SK-N-SH (cell line): Measurements from ENCODE around the gene PHF23. TPM values are rescaled to one million over a fixed set of nuclear protein-coding genes. Genes with fewer than 3 reads are reported as not detected.

Experiments used
- CTCF ChIA-PET: fragments of 300-600, 350-600 bp; formaldehyde crosslinking; extraction: SDS; loops from one replicate; lab custom pipeline; 2021; lab: Yijun Ruan, JAX
- POLR2A ChIA-PET: fragments of 350-600 bp; sonication (Branson Sonifier 250); formaldehyde crosslinking; extraction: SDS; loops from one replicate; lab custom pipeline; 2020; ENCODE audit warnings: antibody characterized with exemption, inconsistent platforms; lab: Yijun Ruan, JAX
- DNase-seq: peaks from one replicate; pipeline ENCODE4 v3.0.0; 2012
- H2AFZ ChIP-seq: fragments of 200-600 bp; sonication (generic); 2 replicates; pipeline ENCODE4 v1.8.1; 2016; ENCODE audit warnings: antibody characterized with exemption, mild to moderate bottlenecking, low read depth
- H3F3A ChIP-seq: fragments of 200-600 bp; sonication (generic); replicated peaks from 2 replicates; pipeline ENCODE3; 2016; ENCODE audit warnings: antibody characterized with exemption, mild to moderate bottlenecking; ENCODE audit not compliant: insufficient read depth
- H3K27ac ChIP-seq, 2 experiments: fragments of 200-500 bp in 1 of 2; fragments of 200-600 bp in 1 of 2; sonication (Bioruptor generic) in 1 of 2; sonication (generic), shearing (Covaris generic) in 1 of 2; 2 replicates each; pipeline versions ENCODE4 v1.5.1 to v1.6.1; 2014 to 2016; ENCODE audit warnings: low read depth in 2 of 2, inconsistent platforms in 1 of 2, low read length in 1 of 2, mild to moderate bottlenecking in 1 of 2, mixed read lengths in 1 of 2
- H3K27me3 ChIP-seq: fragments of 200-600 bp; sonication (generic), shearing (Covaris generic); 2 replicates; pipeline ENCODE4 v1.6.1; 2016; ENCODE audit warnings: mixed run types; ENCODE audit not compliant: insufficient read depth
- H3K36me3 ChIP-seq, 2 experiments: fragments of 200-500 bp in 1 of 2; fragments of 200-600 bp in 1 of 2; sonication (Bioruptor generic) in 1 of 2; sonication (generic) in 1 of 2; replicated peaks in 1 of 2; 2 replicates each; pipeline versions ENCODE3 to v1.5.1; 2014 to 2016; ENCODE audit warnings: low read length in 1 of 2, mild to moderate bottlenecking in 1 of 2; ENCODE audit not compliant: insufficient read depth in 2 of 2, control insufficient read depth in 1 of 2
- H3K4me1 ChIP-seq, 2 experiments: fragments of 200-500 bp in 1 of 2; fragments of 200-600 bp in 1 of 2; sonication (Bioruptor generic) in 1 of 2; sonication (generic), shearing (Covaris generic) in 1 of 2; 2 replicates each; pipeline versions ENCODE4 v1.5.1 to v1.6.1; 2014 to 2016; ENCODE audit warnings: low read depth in 1 of 2, low read length in 1 of 2, mixed run types in 1 of 2; ENCODE audit not compliant: insufficient read depth in 2 of 2, control insufficient read depth in 1 of 2
- H3K4me2 ChIP-seq: fragments of 200-600 bp; sonication (generic), shearing (Covaris generic); 2 replicates; pipeline ENCODE4 v1.6.1; 2017; ENCODE audit warnings: mixed run types
- H3K4me3 ChIP-seq, 2 experiments: fragments of 200-500 bp in 1 of 2; fragments of 200-600 bp in 1 of 2; sonication (Bioruptor generic) in 1 of 2; sonication (generic), shearing (Covaris generic) in 1 of 2; 2 replicates each; pipeline versions ENCODE4 v1.5.1 to v1.8.1; 2014 to 2016; ENCODE audit warnings: low read depth in 2 of 2, inconsistent platforms in 1 of 2, low read length in 1 of 2, mild to moderate bottlenecking in 1 of 2, mixed read lengths in 1 of 2, moderate library complexity in 1 of 2
- H3K79me2 ChIP-seq: fragments of 200-600 bp; sonication (generic); 2 replicates; pipeline ENCODE4 v1.8.1; 2017; ENCODE audit warnings: mild to moderate bottlenecking; ENCODE audit not compliant: insufficient read depth
- H3K9ac ChIP-seq: fragments of 200-600 bp; sonication (generic); 2 replicates; pipeline ENCODE4 v1.6.1; 2017; ENCODE audit warnings: mixed run types
- H3K9me2 ChIP-seq: fragments of 200-600 bp; sonication (generic); 2 replicates; pipeline ENCODE4 v1.6.1; 2017; ENCODE audit warnings: mixed run types
- H3K9me3 ChIP-seq: fragments of 200-600 bp; sonication (generic); 2 replicates; pipeline ENCODE4 v1.6.1; 2017; ENCODE audit warnings: mixed run types, mild to moderate bottlenecking, moderate library complexity
- H4K20me1 ChIP-seq: fragments of 200-600 bp; sonication (generic); 2 replicates; pipeline ENCODE4 v1.6.1; 2017; ENCODE audit warnings: mild to moderate bottlenecking, mixed run types; ENCODE audit not compliant: insufficient read depth
- FOSL2 ChIP-seq: IDR thresholded peaks from 2 replicates; pipeline ENCODE4 v1.4.0; 2012; ENCODE audit warnings: low read depth, mild to moderate bottlenecking, moderate library complexity, borderline replicate concordance
- GABPA ChIP-seq: IDR thresholded peaks from 2 replicates; pipeline ENCODE4 v1.4.0; 2012; ENCODE audit warnings: low read depth, mild to moderate bottlenecking
- GATA2 ChIP-seq: sonication (generic); formaldehyde crosslinking; IDR thresholded peaks from 2 replicates; pipeline ENCODE4 v1.5.0; 2020; ENCODE audit warnings: mild to moderate bottlenecking, missing genetic modification reagents
- JUND ChIP-seq: IDR thresholded peaks from 2 replicates; pipeline ENCODE4 v1.4.0; 2012
- MXI1 ChIP-seq: IDR thresholded peaks from 2 replicates; pipeline ENCODE4 v1.6.1; 2012; ENCODE audit warnings: mild to moderate bottlenecking, low read depth, low read length, improper control_type of control experiment
- NFIC ChIP-seq: IDR thresholded peaks from 2 replicates; pipeline ENCODE4 v1.4.0; 2012; ENCODE audit warnings: borderline replicate concordance
- POLR2AphosphoS5 ChIP-seq: IDR thresholded peaks from 2 replicates; pipeline ENCODE4 v1.6.1; 2012; ENCODE audit warnings: low read depth, low read length
- RCOR1 ChIP-seq: fragments of 150-350 bp; IDR thresholded peaks from 2 replicates; pipeline ENCODE4 v1.6.1; 2017; ENCODE audit warnings: antibody characterized with exemption, low read length
- RFX5 ChIP-seq: IDR thresholded peaks from 2 replicates; pipeline ENCODE4 v1.6.1; 2012; ENCODE audit warnings: mild to moderate bottlenecking, improper control_type of control experiment, low read length
- RXRA ChIP-seq: IDR thresholded peaks from 2 replicates; pipeline ENCODE4 v1.4.0; 2012; ENCODE audit warnings: low read depth, mild to moderate bottlenecking, borderline replicate concordance
- SIN3A ChIP-seq: IDR thresholded peaks from 2 replicates; pipeline ENCODE4 v1.6.1; 2012; ENCODE audit warnings: low read depth, mild to moderate bottlenecking, low read length, moderate library complexity, borderline replicate concordance
- TAF1 ChIP-seq: IDR thresholded peaks from 2 replicates; pipeline ENCODE4 v1.6.1; 2012; ENCODE audit warnings: low read depth, mild to moderate bottlenecking, low read length, moderate library complexity, borderline replicate concordance
- TEAD4 ChIP-seq: IDR thresholded peaks from 2 replicates; pipeline ENCODE4 v1.4.0; 2012; ENCODE audit warnings: mild to moderate bottlenecking, borderline replicate concordance; ENCODE audit not compliant: insufficient read depth
- YY1 ChIP-seq: IDR thresholded peaks from 2 replicates; pipeline ENCODE4 v1.4.0; 2012; ENCODE audit warnings: low read depth, mild to moderate bottlenecking
- WGBS: methylation state at CpG from one replicate; pipeline ENCODE4 v1.1.6; 2017; ENCODE audit warnings: low lambda C conversion rate; 5-methylcytosine and 5-hydroxymethylcytosine counted together
- polyA plus RNA-seq, 3 experiments: library from polyadenylated mRNA; depleted of rRNA; stranded (reverse); fragments of >200 nt; gene quantifications; 2 replicates each; pipeline ENCODE4 v1.2.3, GENCODE V29; 2012
- TF ChIP-seq, protein P1 (sequence below): IDR thresholded peaks from 2 replicates; pipeline ENCODE4 v1.4.0; 2012; ENCODE audit warnings: low read depth, borderline replicate concordance
- TF ChIP-seq, protein P2 (sequence below): IDR thresholded peaks from 2 replicates; pipeline ENCODE4 v1.6.1; 2012; ENCODE audit warnings: mild to moderate bottlenecking, low read depth, low read length, moderate library complexity

The PHF23 gene
- polyA plus RNA-seq, 1 of the 3 experiments (the other 2 are of a cell fraction) = 53.3 TPM

DNA sequence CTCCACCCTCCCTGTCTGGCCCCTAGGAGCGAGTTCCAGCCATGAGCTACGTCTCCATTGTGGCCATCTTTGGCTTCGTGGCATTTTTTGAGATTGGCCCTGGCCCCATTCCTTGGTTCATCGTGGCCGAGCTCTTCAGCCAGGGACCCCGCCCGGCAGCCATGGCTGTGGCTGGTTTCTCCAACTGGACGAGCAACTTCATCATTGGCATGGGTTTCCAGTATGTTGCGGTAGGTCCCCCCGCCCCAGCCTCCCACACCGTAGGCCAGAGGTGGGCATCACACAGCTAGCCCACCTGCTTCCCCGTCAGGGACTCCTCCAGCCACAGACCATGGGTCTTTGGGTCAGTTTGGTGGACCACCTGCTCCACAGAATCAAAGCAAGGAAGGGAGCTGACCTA, 46.4 kb upstream of the PHF23 start:
- ChIA-PET CTCF (interaction anchor here (1.1 to 8.8 kb wide), 3 partner anchors 12 to 374 kb away, joined by 3 to 169 read pairs (median 3); no protein-coding TSS in a partner anchor), POLR2A (no interaction called here)
- H3F3A ChIP-seq = peaks cover 5% of the 10 kb centered on the region
- no peaks in the 10 kb centered on the region for H3K9me2 ChIP-seq
- 82% methylated on average over 11 of the region's 12 CpGs for WGBS
- H2AFZ ChIP-seq = no peak overlapping the region
- no peaks in the 10 kb centered on the region for H3K79me2 ChIP-seq
- H3K36me3 ChIP-seq = no peaks in the 10 kb centered on the region
- no peaks in the 10 kb centered on the region for H4K20me1 ChIP-seq
- H3K9me3 ChIP-seq = no peaks in the 10 kb centered on the region
- DNase-seq = no peak
- H3K27ac ChIP-seq = no peak overlapping the region
- H3K4me2 ChIP-seq = no peak overlapping the region
- no peak overlapping the region for H3K4me3 ChIP-seq
- peaks cover 6% of the 10 kb centered on the region; the same call in 1 of the 2 replicates for H3K27me3 ChIP-seq
- TF ChIP-seq RXRA (no peak), SIN3A (no peak), JUND (no peak), POLR2AphosphoS5 (no peak), TAF1 (no peak), RCOR1 (no peak), GABPA (no peak), YY1 (no peak), TEAD4 (no peak)
- TF ChIP-seq, protein P1, sequence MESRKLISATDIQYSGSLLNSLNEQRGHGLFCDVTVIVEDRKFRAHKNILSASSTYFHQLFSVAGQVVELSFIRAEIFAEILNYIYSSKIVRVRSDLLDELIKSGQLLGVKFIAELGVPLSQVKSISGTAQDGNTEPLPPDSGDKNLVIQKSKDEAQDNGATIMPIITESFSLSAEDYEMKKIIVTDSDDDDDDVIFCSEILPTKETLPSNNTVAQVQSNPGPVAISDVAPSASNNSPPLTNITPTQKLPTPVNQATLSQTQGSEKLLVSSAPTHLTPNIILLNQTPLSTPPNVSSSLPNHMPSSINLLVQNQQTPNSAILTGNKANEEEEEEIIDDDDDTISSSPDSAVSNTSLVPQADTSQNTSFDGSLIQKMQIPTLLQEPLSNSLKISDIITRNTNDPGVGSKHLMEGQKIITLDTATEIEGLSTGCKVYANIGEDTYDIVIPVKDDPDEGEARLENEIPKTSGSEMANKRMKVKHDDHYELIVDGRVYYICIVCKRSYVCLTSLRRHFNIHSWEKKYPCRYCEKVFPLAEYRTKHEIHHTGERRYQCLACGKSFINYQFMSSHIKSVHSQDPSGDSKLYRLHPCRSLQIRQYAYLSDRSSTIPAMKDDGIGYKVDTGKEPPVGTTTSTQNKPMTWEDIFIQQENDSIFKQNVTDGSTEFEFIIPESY = no peak
- TF ChIP-seq, protein P2, sequence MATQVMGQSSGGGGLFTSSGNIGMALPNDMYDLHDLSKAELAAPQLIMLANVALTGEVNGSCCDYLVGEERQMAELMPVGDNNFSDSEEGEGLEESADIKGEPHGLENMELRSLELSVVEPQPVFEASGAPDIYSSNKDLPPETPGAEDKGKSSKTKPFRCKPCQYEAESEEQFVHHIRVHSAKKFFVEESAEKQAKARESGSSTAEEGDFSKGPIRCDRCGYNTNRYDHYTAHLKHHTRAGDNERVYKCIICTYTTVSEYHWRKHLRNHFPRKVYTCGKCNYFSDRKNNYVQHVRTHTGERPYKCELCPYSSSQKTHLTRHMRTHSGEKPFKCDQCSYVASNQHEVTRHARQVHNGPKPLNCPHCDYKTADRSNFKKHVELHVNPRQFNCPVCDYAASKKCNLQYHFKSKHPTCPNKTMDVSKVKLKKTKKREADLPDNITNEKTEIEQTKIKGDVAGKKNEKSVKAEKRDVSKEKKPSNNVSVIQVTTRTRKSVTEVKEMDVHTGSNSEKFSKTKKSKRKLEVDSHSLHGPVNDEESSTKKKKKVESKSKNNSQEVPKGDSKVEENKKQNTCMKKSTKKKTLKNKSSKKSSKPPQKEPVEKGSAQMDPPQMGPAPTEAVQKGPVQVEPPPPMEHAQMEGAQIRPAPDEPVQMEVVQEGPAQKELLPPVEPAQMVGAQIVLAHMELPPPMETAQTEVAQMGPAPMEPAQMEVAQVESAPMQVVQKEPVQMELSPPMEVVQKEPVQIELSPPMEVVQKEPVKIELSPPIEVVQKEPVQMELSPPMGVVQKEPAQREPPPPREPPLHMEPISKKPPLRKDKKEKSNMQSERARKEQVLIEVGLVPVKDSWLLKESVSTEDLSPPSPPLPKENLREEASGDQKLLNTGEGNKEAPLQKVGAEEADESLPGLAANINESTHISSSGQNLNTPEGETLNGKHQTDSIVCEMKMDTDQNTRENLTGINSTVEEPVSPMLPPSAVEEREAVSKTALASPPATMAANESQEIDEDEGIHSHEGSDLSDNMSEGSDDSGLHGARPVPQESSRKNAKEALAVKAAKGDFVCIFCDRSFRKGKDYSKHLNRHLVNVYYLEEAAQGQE = no peak
- H3K9ac ChIP-seq = no peak overlapping the region
- peaks cover 6 to 14% of the 10 kb centered on the region in 2 experiments; a peak in 2 of 4 replicates for H3K4me1 ChIP-seq

DNA sequence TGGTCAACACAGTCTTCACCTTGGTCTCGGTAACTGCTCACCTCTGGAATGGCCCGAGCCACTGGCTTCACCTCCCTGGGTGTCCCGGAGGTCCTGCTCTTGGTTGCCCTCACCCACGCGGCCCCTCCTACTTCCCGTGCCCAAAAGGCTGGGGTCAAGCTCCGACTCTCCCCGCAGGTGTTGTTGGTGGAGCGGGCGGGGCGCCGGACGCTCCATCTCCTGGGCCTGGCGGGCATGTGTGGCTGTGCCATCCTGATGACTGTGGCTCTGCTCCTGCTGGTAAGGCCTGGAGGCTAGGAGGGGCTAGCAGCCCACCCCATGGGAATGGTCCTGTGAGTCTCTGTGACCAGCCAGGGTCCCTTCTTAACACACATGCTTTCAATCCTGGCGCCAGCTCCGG, 45.7 kb upstream of the PHF23 start:
- Histone ChIP-seq H2AFZ (no peak overlapping the region), H3K27me3 (peaks cover 6% of the 10 kb centered on the region; the same call in 1 of the 2 replicates), H3K9ac (no peak overlapping the region), H3K4me2 (no peak overlapping the region), H3K27ac (no peak overlapping the region), H3K4me1 (peaks cover 6 to 18% of the 10 kb centered on the region in 2 experiments; a peak in 2 of 4 replicates), H3K4me3 (no peak overlapping the region), H3K9me2 (no peaks in the 10 kb centered on the region), H3K36me3 (no peaks in the 10 kb centered on the region), H3K9me3 (no peaks in the 10 kb centered on the region), H3K79me2 (no peaks in the 10 kb centered on the region), H4K20me1 (no peaks in the 10 kb centered on the region), H3F3A (peaks cover 13% of the 10 kb centered on the region)
- DNase-seq = no peak
- CTCF ChIA-PET = interaction anchor here (0.8 to 8.8 kb wide), 3 partner anchors 13 to 263 kb away, joined by 3 to 169 read pairs (median 3); no protein-coding TSS in a partner anchor
- POLR2A ChIA-PET = no interaction called here
- TF ChIP-seq NFIC (no peak), MXI1 (no peak), RFX5 (no peak), FOSL2 (no peak), GATA2 (CRISPR knock-in tag) (no peak), YY1 (no peak)
- 79% methylated on average over 13 of the region's 16 CpGs for WGBS
